Tibial nerve (tissue), 4 donors: Measurements from ENCODE around the gene TLNRD1. TPM values are rescaled to one million over a fixed set of nuclear protein-coding genes. Genes with fewer than 3 reads are reported as not detected.
A peak's percentile ranks its signal among the peaks of the same experiment; 100 is the strongest.

ENCODE experiments used
- DNase-seq, 2 donors: peaks; one replicate each; pipeline ENCODE4 v3.0.0-alpha.2; 2019; ENCODE audit warnings: low spot score in 2 of 2
- H3K27ac ChIP-seq, 4 donors: fragments of 200-600 bp; sonication (generic) in 3 of 4; one replicate each; pipeline ENCODE4 v1.5.1; 2017 to 2019; ENCODE audit warnings: mild to moderate bottlenecking in 1 of 4
- H3K27me3 ChIP-seq, 2 donors: fragments of 200-600 bp; sonication (generic) in 1 of 2; one replicate each; pipeline versions ENCODE4 v1.5.1 to v1.6.0; 2017 to 2019
- H3K36me3 ChIP-seq, 3 donors: fragments of 200-600 bp; sonication (generic); one replicate each; pipeline ENCODE4 v1.5.1; 2018 to 2019
- H3K4me1 ChIP-seq, 4 donors: fragments of 200-600 bp; sonication (generic) in 3 of 4; one replicate each; pipeline ENCODE4 v1.5.1; 2017 to 2019
- H3K4me3 ChIP-seq, 4 donors: fragments of 200-600 bp; sonication (generic) in 3 of 4; one replicate each; pipeline ENCODE4 v1.5.1; 2017 to 2019; ENCODE audit warnings: mild to moderate bottlenecking in 1 of 4, moderate library complexity in 1 of 4
- H3K9me3 ChIP-seq, 4 donors: fragments of 200-600 bp; sonication (generic) in 3 of 4; one replicate each; pipeline ENCODE4 v1.5.1; 2017 to 2019
- CTCF ChIP-seq, 5 experiments: fragments of 200-600 bp in 3 of 5; fragments of 450-650 bp in 2 of 5; sonication (generic) in 3 of 5; IDR thresholded peaks; one replicate each; pipeline ENCODE4 v1.5.1; 2016 to 2019; ENCODE audit warnings: antibody characterized with exemption in 5 of 5, mild to moderate bottlenecking in 3 of 5, moderate library complexity in 2 of 5
- EP300 ChIP-seq, 2 donors: sonication (generic); formaldehyde crosslinking; IDR thresholded peaks; one replicate each; pipeline ENCODE4 v1.6.1; 2017; ENCODE audit warnings: antibody characterized with exemption in 2 of 2, mild to moderate bottlenecking in 1 of 2
- POLR2A ChIP-seq, 2 donors: fragments of 450-650 bp; IDR thresholded peaks; one replicate each; pipeline ENCODE4 v1.6.1; 2017; ENCODE audit warnings: antibody characterized with exemption in 2 of 2, mild to moderate bottlenecking in 2 of 2, moderate library complexity in 2 of 2
- WGBS, 2 donors: methylation state at CpG; one replicate each; pipeline ENCODE4 v1.1.5; 2018; 5-methylcytosine and 5-hydroxymethylcytosine counted together
- total RNA-seq, 4 donors: library from RNA; depleted of rRNA; stranded (reverse); fragments of >200 nt; gene quantifications; one replicate each; pipeline ENCODE4 v1.1.0, GENCODE V29; 2016

TLNRD1 gene
- total RNA-seq, 4 donors from 2014 or later: 18.8 to 46.5 (median 30.0) TPM

GRCh38 chr15:81001152-81002008 lies 657 bp downstream of the TLNRD1 start:
- peak; percentile 43 to 47 for DNase-seq
- TF ChIP-seq CTCF (IDR thresholded peaks at IDR 0.05): peak in 1 of 5 experiments; percentile 11
- no peak for TF ChIP-seq EP300 (IDR thresholded peaks at IDR 0.05)
- peak; percentile 5 to 11 for TF ChIP-seq POLR2A (IDR thresholded peaks at IDR 0.05)
- H3K4me1 ChIP-seq: peaks cover 0 to 60% (median 31%) of the 10 kb centered on the region in 4 donors

GRCh38 chr15:81002009-81002330 lies 1.2 kb downstream of the TLNRD1 start:
- Histone ChIP-seq H3K27me3 (no peaks in the 10 kb centered on the region), H3K9me3 (no peaks in the 10 kb centered on the region), H3K27ac (peak overlapping the region; percentile 95 to 98 (median 96)), H3K4me3 (peak overlapping the region; percentile 74 to 98 (median 87)), H3K36me3 (peaks cover 0 to 23% (median 5%) of the 10 kb centered on the region in 3 donors), H3K4me1 (peaks cover 0 to 60% (median 31%) of the 10 kb centered on the region in 4 donors)
- no peak for DNase-seq
- TF ChIP-seq POLR2A (IDR thresholded peaks at IDR 0.05): no peak
- TF ChIP-seq EP300 (IDR thresholded peaks at IDR 0.05): no peak
- no peak for TF ChIP-seq CTCF (IDR thresholded peaks at IDR 0.05)
- 1 to 2% methylated on average over 13 to 39 of the region's 42 CpGs for WGBS, 2 donors

More at GRCh38 chr15:81001152-81002008, 657 bp downstream of the TLNRD1 start:
- peaks cover 0 to 23% (median 5%) of the 10 kb centered on the region in 3 donors for H3K36me3 ChIP-seq
- H3K27me3 ChIP-seq: no peaks in the 10 kb centered on the region
- 0 to 1% methylated on average over 27 to 62 of the region's 110 CpGs for WGBS, 2 donors
- H3K4me3 ChIP-seq: peak overlapping the region; percentile 74 to 98 (median 87)
- peaks cover 0 to 2% (median 0%) of the 10 kb centered on the region in 4 donors for H3K9me3 ChIP-seq
- peak overlapping the region; percentile 95 to 98 (median 96) for H3K27ac ChIP-seq

- 61 to 85% methylated on average over 35 to 89 of the region's 89 CpGs for WGBS, 2 donors
- Histone ChIP-seq H3K36me3 (peaks cover 0 to 23% (median 5%) of the 10 kb centered on the region in 3 donors), H3K4me1 (peaks cover 0 to 60% (median 31%) of the 10 kb centered on the region in 4 donors), H3K9me3 (no peaks in the 10 kb centered on the region), H3K4me3 (peak overlapping the region; percentile 74 to 98 (median 87)), H3K27ac (peak overlapping the region; percentile 95 to 98 (median 96)), H3K27me3 (no peaks in the 10 kb centered on the region)
- no peak for TF ChIP-seq POLR2A (IDR thresholded peaks at IDR 0.05)
- no peak for TF ChIP-seq CTCF (IDR thresholded peaks at IDR 0.05)
- no peak for TF ChIP-seq EP300 (IDR thresholded peaks at IDR 0.05)
- DNase-seq: no peak
Observed at GRCh38 chr15:81002331-81003096, 1.8 kb downstream of the TLNRD1 start.

- Histone ChIP-seq H3K9me3 (no peaks in the 10 kb centered on the region), H3K4me3 (peak overlapping the region in 1 of 4 donors; percentile 98), H3K4me1 (peaks cover 0 to 60% (median 31%) of the 10 kb centered on the region in 4 donors), H3K27ac (no peak overlapping the region), H3K36me3 (peaks cover 0 to 23% (median 5%) of the 10 kb centered on the region in 3 donors), H3K27me3 (no peaks in the 10 kb centered on the region)
- DNase-seq: no peak
- WGBS, 2 donors: 93 to 96% methylated on average over 19 of the region's 19 CpGs
- TF ChIP-seq CTCF (IDR thresholded peaks at IDR 0.05): no peak
- TF ChIP-seq EP300 (IDR thresholded peaks at IDR 0.05): no peak
- TF ChIP-seq POLR2A (IDR thresholded peaks at IDR 0.05): no peak
Observed at GRCh38 chr15:81003097-81003350, 2.3 kb downstream of the TLNRD1 start.
